Stimulated activated CD8-positive, alpha-beta memory T cell treated with anti-CD3 and anti-CD28 coated beads, Interleukin-4, amount 100 ng/mL, for 24 hours (primary cell): ENCODE data around the gene CYP2W1.

Source experiments
- DNase-seq: peaks from one replicate; pipeline ENCODE4 v3.0.0-alpha.2; 2020; ENCODE audit warnings: low read depth

Gene CYP2W1

DNA sequence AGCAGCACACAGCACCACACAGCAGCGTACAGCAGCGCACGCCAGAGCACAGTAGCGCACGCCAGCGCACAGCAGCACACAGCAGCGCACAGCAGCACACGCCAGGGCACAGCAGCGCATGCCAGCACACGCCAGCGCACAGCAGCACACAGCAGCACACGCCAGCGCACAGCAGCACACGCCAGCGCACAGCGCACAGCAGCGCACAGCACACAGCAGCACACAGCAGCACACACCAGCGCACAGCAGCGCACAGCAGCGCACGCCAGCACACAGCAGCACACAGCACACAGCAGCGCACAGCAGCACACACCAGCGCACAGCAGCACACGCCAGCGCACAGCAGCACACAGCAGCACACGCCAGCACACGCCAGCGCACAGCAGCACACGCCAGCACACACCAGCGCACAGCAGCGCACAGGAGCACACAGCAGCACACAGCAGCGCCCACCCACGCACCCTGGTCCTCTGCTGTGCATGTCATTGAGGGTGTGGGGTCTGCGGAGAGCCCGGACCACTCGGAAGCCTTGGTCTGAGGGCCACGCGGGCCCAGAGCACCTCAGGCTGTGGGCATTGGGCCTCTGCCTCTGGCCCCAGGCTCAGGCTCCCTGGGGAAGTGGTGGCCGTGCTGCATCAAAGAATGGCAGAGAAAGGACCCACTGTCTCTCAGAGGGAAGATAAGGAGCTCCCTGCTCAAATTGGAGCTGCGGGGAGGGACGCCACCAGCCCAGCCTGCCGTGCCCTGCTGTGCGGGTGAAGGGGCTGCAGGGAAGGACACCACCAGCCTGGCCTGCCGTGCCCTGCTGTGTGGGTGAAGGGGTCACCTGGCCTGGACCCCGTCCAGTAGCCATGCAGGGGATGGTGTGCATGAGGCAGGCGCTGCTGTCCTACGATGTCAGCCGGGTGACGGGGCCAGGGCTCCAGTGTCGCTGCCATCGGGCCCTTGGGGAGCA is 33.9 kb downstream of the CYP2W1 start:
- no peak for DNase-seq

DNA sequence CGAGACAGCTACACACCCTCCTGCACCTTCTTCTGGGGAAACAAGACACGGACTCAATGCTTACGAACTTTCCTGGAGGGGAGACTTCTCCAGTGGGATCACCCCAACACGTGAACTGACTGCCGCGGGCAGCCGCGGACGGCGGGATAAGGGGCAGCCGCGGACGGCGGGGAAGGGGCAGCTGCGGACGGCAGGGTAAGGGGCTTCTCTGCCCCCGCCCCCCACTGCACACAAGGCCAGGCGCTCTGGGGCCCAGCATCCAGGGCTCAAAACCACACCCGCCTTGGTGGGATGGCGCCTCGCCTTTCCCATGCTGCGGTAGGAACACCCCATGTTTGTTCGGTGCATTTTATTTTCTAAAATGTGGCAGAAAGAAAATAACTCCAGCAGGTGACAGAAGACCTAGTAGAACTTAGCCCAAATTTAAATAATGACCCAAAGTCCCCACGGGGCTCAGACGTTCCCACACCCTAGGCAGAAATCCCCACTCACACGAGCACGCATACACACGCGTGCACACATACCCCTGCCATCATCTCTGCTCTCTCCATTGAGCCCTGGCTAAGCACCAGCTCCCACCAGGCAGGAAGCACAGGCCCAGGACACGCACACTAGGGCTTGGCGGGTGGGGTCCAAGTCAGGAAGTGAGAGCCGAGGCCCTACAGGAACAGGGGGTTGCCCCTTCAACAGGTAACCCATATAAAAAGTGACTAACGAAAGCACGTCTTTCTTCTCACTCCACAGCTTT is 34.8 kb downstream of the CYP2W1 start:
- DNase-seq: no peak

DNA sequence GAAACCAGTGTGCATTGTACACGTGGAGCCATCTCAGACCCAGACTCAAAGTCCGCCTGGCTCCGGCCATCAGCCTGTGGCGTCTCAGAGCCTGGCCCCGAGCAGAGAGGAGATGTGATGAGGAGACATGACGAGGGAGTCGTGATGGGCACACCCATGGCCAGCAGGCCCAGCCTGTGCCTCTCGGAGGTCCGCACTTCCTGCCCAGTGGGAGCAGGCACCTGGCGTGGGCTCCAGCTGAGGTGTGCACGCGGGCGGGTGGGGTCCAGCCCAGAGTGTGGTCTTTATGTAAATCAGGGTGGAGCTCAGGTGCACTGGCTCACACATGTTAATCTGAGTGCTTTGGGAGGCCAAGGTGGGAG is 35.3 kb downstream of the CYP2W1 start:
- no peak for DNase-seq

DNA sequence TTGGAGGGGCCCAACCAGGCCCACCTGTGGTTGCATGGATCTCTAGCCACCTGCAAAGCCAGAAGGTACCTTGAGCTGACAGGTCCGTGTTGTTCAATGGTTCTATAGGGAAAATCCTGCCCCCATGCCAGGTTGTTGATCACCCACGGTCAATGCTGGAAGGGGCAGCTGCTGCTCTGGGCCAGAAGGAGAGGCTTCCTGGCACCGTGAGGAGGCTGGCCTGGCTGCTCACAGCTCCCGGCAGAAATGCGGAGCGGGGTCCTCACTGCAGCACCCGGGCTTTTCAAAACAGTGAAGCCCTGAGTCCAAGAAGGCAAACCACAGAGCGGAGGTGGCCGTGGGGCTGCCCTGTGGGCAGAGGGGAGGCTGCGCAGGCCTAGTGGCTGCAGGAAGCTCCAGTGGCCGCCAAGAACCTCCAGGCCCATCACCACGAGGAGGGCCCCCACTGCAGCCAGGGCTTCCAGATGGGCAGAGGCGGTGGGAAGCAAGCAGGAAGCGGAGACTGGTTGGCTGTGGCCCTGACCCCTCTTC is 36.3 kb downstream of the CYP2W1 start:
- no peak for DNase-seq

DNA sequence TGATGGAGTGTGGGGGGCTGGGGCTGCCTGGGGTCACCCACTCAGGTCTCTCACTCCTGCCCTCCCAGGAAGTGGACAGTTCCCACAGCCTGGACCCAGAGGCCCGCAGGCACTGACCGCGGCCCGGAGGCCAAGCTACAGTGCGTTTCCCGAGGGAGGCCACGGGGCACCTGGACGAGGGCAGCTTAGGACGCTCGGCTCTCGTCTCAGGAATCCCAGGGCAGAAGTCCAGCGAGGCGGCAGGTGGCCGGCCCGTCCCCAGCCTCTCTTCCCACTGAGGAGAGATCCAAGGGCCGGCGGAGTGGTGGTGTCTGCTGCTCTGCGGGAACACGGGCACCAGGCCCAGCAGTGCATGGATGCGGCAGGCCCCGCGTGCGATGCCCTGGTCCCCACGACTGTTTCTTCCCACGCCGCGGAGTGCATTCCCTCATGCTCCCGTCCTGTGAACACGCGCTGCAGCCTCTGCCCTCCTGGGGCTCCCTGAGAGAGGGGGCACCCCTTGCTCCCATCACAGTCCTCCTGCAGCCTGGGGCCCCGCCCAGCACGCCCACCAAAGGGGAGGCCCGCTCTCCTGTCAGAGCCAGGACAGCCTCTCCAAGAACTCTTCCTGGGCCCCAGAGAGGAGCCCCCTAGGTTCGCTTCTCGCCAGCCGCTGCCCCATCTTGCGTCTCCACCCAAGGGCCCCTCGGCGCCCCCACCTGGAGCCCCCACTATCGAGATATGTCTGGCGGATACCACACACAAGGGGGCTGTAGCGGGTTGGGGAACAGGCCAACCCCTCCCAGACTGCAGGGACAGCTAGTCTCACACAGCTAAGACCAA is 37.0 kb downstream of the CYP2W1 start:
- no peak for DNase-seq

DNA sequence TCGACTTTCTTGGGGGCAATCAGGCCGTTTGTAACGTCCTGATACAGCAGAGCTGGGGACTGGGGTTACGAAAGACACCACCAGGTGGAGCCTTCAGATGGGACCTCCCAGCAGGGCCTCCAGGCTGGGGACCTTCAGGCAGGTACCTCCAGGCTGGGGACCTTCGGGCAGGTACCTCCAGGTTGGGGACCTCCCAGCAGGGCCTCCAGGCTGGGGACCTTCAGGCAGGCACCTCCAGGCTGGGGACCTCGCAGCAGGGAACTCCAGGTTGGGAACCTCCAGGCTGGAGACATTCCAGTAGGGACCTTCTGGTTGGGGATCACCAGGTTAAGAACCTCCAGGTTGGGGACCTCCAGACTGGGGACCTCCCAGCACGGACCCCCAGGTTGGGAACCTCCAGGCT is 37.9 kb downstream of the CYP2W1 start:
- no peak for DNase-seq

DNA sequence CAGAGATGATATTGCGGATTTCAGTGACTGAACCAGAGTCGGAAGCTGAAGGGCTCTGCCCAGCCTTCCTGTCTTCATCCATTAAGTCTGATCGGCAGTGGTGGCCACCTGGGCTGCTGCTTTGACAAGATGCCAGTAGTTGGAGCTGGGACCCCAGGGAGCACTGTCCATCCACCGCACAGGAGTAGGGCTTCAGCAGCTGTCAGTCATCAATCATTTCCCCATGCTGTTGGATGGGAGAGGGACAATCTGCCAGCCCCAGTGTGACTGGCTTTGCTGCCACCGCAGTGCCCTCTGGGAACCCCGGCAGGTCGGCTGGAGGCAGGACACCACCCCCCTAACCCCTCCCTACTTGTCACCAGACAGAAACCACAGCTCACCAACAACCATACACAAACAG is 38.4 kb downstream of the CYP2W1 start:
- DNase-seq: no peak

DNA sequence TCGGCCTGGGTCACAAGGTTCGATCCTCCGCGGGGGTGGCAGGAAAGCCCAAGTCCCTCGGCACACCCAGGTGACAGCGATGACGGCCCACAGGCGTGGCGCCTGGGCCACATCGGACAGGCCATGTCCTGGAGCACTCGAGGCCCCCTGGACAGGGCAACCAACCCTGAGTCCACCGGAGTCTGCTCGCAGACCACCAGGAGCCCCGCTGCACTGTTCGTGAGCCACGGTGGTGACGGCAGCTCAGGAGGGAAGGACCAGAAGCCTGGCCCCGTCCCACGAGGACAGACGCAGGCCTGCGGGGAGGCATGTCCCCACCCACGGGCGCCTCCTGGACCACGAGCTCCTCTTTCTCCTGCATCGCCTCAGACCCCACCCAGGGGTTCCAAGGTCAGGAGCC is 39.0 kb downstream of the CYP2W1 start:
- DNase-seq: no peak

DNA sequence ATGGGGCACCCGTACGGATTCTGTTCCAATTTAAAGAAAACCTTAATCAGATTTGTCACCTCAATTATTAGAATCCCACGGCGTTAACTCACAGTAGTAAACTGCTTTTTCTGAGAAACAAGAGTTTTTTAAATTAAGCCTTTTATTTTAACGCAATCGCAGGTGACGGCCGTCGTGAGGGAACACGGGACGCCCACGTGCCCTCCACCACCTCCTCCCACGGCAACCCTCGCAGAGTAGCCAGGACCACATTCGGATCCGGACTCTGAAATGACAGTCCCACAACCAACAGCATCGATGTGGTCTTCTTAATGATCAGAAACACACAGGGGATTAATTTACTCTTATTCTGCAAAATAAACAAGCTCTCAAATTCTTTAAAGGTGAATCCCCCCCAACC is 39.4 kb downstream of the CYP2W1 start:
- no peak for DNase-seq

DNA sequence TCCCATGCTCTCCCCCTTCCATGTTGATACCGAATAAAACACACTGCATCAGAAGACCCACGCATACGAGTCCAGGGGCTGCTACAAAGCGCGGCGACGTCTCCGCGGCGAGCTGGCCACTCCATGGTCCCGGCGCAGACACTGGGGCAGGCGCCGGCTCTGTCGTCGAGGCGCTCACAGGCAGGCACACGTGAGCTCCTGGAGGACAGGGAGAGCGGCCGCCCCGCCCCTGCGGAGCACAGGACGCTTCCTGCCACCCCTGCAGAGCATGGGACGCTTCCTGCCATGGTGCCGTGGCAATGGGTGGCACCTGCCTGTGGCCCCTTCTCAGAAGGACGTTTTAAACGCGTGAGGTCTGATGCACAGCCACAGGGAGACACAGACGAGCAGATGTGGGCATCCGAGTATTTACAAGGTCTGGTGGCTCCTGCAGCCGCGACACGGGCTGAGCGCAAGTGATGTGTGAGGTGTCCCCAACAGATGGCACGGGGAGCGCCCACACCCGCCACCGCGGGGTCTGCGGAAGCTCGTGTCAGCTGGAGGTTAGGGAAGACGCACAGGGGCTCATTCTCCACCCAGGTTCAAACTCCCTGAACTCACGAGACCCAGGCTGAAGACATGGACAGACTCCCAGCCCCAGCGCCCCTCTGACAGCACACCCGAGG is 40.0 kb downstream of the CYP2W1 start:
- DNase-seq: no peak

DNA sequence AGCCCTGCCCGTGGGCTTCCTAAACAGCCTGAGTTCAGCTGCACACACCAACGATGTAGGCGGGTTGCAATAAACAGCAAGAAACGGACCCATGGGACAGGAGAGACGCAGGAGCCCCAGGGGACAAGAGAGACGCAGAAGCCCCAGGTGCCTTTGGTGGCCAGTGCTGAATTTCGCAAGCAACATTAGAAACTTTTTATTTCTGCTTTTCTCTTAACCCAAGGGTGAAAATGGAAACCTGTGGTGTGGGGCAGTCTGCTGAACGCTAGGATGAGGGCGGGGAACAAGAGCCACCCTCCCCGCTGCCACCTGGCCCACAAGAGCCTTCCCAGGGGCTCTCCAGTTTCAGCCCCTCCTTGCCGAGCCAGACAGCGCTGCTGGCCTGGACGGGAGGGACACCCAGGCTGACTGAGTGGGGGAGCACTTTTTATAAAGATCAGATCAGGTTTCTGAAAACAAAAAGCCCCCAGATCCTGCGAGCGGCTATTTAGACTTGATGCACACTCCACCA is 41.4 kb downstream of the CYP2W1 start:
- no peak for DNase-seq

DNA sequence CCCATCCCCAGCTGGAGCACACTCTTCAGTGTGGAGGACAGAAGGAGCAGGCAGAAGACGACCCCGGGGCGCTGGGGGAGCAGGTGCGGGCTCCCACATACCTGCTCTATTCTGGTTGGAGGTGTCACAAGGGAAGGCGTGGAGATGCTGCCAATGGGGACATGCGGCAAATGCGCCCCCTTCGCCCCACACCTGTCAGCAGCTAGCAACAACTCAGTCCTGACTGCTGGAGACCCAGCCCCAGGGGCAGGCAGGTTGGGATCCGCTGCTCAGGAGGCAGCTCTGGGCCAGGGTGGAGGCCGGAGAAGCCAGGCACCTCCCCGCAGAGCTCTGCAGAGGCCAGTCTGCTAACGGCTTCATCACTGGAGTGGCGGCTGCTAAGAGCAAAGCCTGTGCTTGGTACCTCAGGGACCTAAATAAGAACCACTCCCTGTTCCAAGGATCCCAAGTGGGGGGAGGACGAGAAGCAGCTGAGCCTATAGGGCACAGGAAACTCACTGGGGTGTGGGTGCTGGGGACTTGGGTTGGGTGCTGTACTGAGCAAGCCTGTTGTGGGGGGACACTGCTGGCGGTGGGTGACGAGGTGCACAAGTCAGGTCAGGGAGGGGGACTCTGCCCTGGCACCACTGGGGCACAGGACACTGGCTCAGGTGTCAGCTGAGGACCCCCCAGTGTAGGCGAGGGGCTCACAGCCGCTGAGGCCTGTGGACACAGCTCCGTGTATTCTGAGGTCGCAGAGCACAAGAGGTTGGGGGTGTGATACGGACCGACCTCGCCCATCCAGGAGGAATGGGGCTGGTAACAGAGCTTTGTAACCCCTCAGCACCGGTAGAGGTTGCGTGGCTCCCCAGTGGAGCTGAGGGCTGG is 42.1 kb downstream of the CYP2W1 start:
- no peak for DNase-seq

DNA sequence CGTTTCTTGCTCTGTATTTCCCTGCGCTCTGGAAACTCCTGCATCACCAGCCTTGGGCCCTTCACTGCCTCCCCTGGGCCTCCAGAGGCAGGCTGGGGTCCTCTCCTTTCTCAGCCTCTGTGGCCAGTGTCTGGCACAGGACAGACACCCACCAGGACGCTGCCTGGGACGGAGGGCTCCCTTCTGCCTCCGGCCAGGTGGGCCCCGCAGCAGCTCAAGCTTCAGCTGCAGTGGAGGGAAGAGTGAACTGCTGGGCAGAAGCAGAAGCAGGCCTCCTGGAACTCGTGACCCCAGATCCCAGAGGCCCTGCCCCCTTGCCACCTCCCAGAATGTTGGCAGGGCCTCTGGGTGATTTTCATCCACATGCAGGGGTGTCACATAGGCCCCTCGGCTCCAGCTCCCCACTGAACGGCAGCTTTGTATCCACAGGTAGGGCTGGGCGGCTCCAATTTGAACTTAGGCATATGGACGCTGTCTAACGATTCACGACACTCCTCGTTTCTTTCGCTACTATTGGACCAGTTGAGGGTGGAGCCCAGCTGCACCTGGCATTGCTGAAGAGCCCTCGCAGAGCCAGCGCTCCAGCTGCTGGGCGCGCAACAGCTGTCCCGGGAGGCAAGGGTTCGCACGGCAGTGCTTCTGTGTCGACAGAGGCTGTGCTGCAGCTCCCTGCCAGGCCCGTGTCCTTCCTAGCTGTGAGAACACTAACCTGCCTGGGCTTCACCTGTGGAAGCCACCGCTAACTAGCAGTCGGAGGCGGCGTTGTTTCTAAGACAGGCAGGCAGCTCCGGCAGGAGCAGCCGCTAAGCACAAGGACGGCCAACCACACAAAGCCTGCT is 43.0 kb downstream of the CYP2W1 start:
- DNase-seq: no peak

DNA sequence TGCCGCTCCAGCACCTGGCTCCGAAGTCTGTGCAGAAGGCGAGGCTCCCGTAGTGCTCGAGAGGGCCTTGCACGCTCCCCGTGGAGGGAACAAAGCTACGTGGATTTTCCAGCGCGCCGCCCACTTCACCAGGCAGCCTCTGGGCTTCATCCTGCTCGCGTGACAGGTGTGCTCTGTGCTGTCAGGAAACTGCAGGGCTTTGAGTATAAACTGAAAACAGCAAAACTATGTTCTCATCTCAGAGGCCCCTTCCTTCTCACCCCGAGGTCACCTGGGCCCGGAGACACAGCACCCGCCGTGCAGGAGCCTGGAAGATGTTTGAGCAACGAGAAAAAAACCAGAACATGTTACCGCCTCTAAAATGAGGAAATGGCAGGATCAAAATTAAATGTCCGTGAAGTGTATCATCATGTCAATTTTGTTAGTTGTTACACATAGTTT is 43.8 kb downstream of the CYP2W1 start:
- no peak for DNase-seq

DNA sequence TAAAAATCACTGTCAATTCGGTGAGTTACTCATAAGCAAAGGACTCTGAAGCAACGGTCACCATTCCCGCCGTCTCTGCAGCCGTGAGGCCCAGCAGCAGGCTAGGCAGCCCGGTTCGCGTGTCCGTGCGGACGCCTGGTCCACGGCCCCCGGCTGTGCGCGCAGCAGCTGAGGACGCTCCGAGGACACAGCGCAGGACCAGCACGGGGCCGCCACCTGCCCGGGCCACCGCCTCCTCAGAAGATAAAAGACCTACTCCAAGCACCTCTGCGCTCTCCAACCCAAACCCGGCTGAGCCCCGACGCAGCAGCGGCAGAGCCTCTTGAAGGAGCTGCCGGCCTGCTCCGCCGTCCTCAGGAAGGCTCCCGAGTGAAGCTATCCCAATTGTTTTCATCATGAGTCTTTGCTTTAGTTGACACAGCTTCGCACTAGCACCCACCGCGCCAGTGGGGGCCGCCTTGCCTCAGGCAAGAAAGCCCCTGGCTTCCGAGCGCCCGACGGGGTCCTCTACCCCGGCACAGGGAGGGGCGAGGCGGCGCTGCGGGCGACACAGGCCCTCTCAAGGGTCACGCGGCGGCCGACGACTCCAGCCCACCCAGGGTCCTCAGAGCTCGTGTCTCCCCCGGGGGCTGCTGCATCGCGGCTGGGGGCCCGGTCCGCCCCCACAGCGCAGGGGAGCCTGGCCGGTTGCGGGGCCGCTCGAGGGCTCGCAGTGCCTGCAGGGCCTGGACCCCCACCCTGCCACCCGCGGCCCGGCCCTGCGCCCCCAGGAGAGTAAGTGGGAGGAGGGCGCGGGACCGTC is 44.5 kb downstream of the CYP2W1 start:
- no peak for DNase-seq

DNA sequence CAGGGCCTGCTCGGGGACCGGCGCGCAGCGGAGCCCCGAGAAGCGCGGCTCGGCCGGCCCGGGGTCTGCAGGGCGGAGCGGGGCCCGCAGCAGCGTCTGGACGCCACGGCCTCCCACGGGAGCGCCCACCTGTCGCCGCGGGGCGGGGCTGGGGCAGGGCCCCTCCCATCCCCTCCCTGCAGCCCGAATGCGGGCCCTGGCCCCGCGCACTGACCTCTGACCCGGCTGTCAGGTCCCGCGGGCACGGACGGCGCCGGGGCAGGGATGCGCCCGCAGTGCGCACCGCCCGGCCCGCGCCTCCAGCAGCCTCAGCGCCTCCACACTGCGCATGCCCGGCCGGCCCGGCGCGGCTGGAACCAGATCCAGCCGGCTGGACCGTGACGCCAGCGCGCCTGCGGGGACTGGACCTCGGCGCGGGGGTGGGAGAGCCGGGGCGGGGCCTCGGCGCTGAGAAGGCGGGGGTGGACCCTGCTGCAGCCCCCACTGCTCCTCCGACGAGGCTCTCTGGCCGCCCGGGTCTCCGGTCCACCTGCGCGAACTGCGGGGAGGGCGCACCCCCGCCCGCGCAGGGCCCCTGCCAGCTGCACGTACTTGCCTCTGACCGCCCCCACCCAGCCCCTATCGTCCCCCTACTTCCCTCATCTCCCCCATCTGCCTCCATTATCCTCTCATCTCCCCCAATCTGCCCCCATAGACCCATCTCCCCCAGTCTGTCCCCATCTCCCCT is 45.2 kb downstream of the CYP2W1 start:
- DNase-seq: peak; percentile 82

DNA sequence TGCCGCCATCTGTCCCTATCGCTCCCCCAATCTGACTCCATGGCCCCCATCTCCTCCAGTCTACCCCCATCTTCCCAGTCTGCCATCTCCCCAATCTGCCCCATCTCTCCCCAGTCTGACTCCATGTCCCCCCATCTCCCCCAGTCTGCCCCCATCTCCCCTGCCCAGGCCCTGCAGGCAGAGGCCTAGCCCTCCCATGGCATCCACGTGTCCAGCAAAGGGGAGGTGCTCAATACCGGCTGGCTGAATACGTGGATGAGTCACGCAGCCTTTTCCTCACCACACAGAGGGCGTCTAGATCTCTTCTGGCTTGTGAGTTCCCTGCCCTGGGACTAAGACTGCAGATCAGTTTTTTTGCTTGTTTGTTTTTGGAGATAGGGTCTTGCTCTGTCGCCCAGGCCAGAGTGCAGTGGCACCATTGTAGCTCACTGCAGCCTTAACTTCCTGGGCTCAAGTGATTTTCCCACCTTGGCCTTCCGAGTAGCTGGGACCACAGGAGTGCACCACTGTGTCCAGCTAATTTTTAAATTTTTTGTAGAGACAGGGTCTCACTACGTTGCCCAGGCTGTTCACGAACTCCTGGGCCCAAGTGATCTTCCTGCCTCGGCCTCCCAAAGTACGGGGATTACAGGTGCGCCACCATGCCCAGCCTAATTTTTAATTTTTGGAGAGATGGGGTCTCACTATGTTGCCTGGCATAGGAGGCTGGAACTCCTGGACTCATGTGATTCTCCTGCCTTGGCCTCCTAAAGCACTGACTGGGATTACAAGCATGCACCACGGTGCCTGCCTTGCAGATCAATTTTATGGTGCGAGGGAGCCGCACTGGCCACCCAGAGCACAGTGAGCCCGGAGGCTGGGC is 46.0 kb downstream of the CYP2W1 start:
- DNase-seq: peak; percentile 46
